ENCODE data around the gene LEMD3. TPM values are rescaled to one million over a fixed set of nuclear protein-coding genes. Genes with fewer than 3 reads are reported as not detected.

LEMD3 gene
- total and polyA plus RNA-seq, 2 donors (not counting 1 experiment from before 2014, with no cell fraction given): 11.5 to 18.5 TPM

GRCh38 chr12:65199604-65200003 is 30.2 kb downstream of the LEMD3 start:
- Histone ChIP-seq H3K27ac (ENCODE audit: insufficient read depth, low read length) (no peak overlapping the region), H3K9me3 (ENCODE audit: control insufficient read depth, insufficient read depth, low read depth, low read length) (no peaks in the 10 kb centered on the region), H3K27me3 (ENCODE audit: control insufficient read depth, insufficient read depth, low read length) (no peaks in the 10 kb centered on the region), H2AFZ (ENCODE audit: low read length) (no peak overlapping the region), H3K4me3 (replicated peaks in 1 of 4; ENCODE audit: control extremely low read depth in 1 of 4, insufficient read depth in 1 of 4, low read depth in 3 of 4, low read length in 4 of 4) (no peak overlapping the region), H3K4me2 (ENCODE audit: extremely low read depth, insufficient read depth, low read length) (no peak overlapping the region), H3K9ac (ENCODE audit: insufficient read depth, low read length) (no peak overlapping the region), H4K20me1 (ENCODE audit: control insufficient read depth, extremely low read depth, insufficient read depth, low read length) (no peaks in the 10 kb centered on the region), H3K4me1 (ENCODE audit: control insufficient read depth, extremely low read depth, insufficient read depth, low read length) (peaks cover 4% of the 10 kb centered on the region), H3K79me2 (ENCODE audit: control insufficient read depth, insufficient read depth, low read length) (peaks cover 9% of the 10 kb centered on the region), H3K36me3 (ENCODE audit: control insufficient read depth, insufficient read depth, low read length) (no peaks in the 10 kb centered on the region)
- DNase-seq (ENCODE audit: low read depth in 2 of 2): no peak
- TF ChIP-seq EZH2 (IDR thresholded peaks at IDR 0.05; ENCODE audit: low read length, missing control alignments) (no peak), CTCF (conservative IDR thresholded peaks at IDR 0.05 in 1 of 2, IDR thresholded peaks at IDR 0.05 in 1 of 2; ENCODE audit: low read depth in 1 of 2, low read length in 2 of 2) (no peak)

- H3K79me2 ChIP-seq (ENCODE audit: control insufficient read depth, insufficient read depth, low read length): peaks cover 9% of the 10 kb centered on the region
- no peaks in the 10 kb centered on the region for H3K36me3 ChIP-seq (ENCODE audit: control insufficient read depth, insufficient read depth, low read length)
- H3K9ac ChIP-seq (ENCODE audit: insufficient read depth, low read length): no peak overlapping the region
- H2AFZ ChIP-seq (ENCODE audit: low read length): no peak overlapping the region
- no peak overlapping the region for H3K27ac ChIP-seq (ENCODE audit: insufficient read depth, low read length)
- H3K4me2 ChIP-seq (ENCODE audit: extremely low read depth, insufficient read depth, low read length): no peak overlapping the region
- peak in 1 of 2 donors; percentile 66 for DNase-seq (ENCODE audit: low read depth in 2 of 2)
- H3K4me1 ChIP-seq (ENCODE audit: control insufficient read depth, extremely low read depth, insufficient read depth, low read length): peaks cover 4% of the 10 kb centered on the region
- no peaks in the 10 kb centered on the region for H4K20me1 ChIP-seq (ENCODE audit: control insufficient read depth, extremely low read depth, insufficient read depth, low read length)
- no peaks in the 10 kb centered on the region for H3K9me3 ChIP-seq (ENCODE audit: control insufficient read depth, insufficient read depth, low read depth, low read length)
- no peaks in the 10 kb centered on the region for H3K27me3 ChIP-seq (ENCODE audit: control insufficient read depth, insufficient read depth, low read length)
- TF ChIP-seq CTCF (conservative IDR thresholded peaks at IDR 0.05 in 1 of 2, IDR thresholded peaks at IDR 0.05 in 1 of 2; ENCODE audit: low read depth in 1 of 2, low read length in 2 of 2): no peak
- TF ChIP-seq EZH2 (IDR thresholded peaks at IDR 0.05; ENCODE audit: low read length, missing control alignments): no peak
- H3K4me3 ChIP-seq (replicated peaks in 1 of 4; ENCODE audit: control extremely low read depth in 1 of 4, insufficient read depth in 1 of 4, low read depth in 3 of 4, low read length in 4 of 4): no peak overlapping the region
Observed at GRCh38 chr12:65200007-65200665, 30.8 kb downstream of the LEMD3 start.

- no peak for DNase-seq (ENCODE audit: low read depth in 2 of 2)
- H3K9ac ChIP-seq (ENCODE audit: insufficient read depth, low read length): no peak overlapping the region
- peaks cover 9% of the 10 kb centered on the region for H3K79me2 ChIP-seq (ENCODE audit: control insufficient read depth, insufficient read depth, low read length)
- no peaks in the 10 kb centered on the region for H3K9me3 ChIP-seq (ENCODE audit: control insufficient read depth, insufficient read depth, low read depth, low read length)
- no peak overlapping the region for H3K4me2 ChIP-seq (ENCODE audit: extremely low read depth, insufficient read depth, low read length)
- no peak overlapping the region for H3K4me3 ChIP-seq (replicated peaks in 1 of 4; ENCODE audit: control extremely low read depth in 1 of 4, insufficient read depth in 1 of 4, low read depth in 3 of 4, low read length in 4 of 4)
- no peaks in the 10 kb centered on the region for H3K36me3 ChIP-seq (ENCODE audit: control insufficient read depth, insufficient read depth, low read length)
- H2AFZ ChIP-seq (ENCODE audit: low read length): no peak overlapping the region
- no peaks in the 10 kb centered on the region for H3K27me3 ChIP-seq (ENCODE audit: control insufficient read depth, insufficient read depth, low read length)
- H3K4me1 ChIP-seq (ENCODE audit: control insufficient read depth, extremely low read depth, insufficient read depth, low read length): peaks cover 4% of the 10 kb centered on the region
- TF ChIP-seq CTCF (conservative IDR thresholded peaks at IDR 0.05 in 1 of 2, IDR thresholded peaks at IDR 0.05 in 1 of 2; ENCODE audit: low read depth in 1 of 2, low read length in 2 of 2) (no peak), EZH2 (IDR thresholded peaks at IDR 0.05; ENCODE audit: low read length, missing control alignments) (no peak)
- no peak overlapping the region for H3K27ac ChIP-seq (ENCODE audit: insufficient read depth, low read length)
- no peaks in the 10 kb centered on the region for H4K20me1 ChIP-seq (ENCODE audit: control insufficient read depth, extremely low read depth, insufficient read depth, low read length)
Observed at GRCh38 chr12:65203376-65203775, 34.0 kb downstream of the LEMD3 start.

All from fibroblast of lung (primary cell).